Astrocyte (in vitro differentiated cells and primary cell): ENCODE data around the gene MCTP1. TPM values are rescaled to one million over a fixed set of nuclear protein-coding genes. Genes with fewer than 3 reads are reported as not detected.

ENCODE experiments used
- DNase-seq: peaks from one replicate; pipeline ENCODE4 v3.0.0-alpha.2; 2010; ENCODE audit warnings: low read depth
- FAIRE-seq: peaks from 2 replicates; lab custom pipeline; 2011; peaks lifted over from hg19 to GRCh38; lab: Jason Lieb, UNC
- H2AFZ ChIP-seq: 2 replicates; pipeline ENCODE4 v1.6.0; 2012; ENCODE audit warnings: low read depth, low read length, inconsistent platforms
- H3K27ac ChIP-seq: 2 replicates; pipeline ENCODE4 v1.5.1; 2011; ENCODE audit warnings: low read depth, low read length, inconsistent platforms
- H3K27me3 ChIP-seq: 2 replicates; pipeline ENCODE4 v1.6.0; 2011; ENCODE audit warnings: low read length, inconsistent platforms; ENCODE audit not compliant: insufficient read depth
- H3K36me3 ChIP-seq: 2 replicates; pipeline ENCODE4 v1.5.1; 2011; ENCODE audit warnings: low read length, inconsistent platforms; ENCODE audit not compliant: insufficient read depth
- H3K4me1 ChIP-seq: 2 replicates; pipeline ENCODE4 v1.5.1; 2011; ENCODE audit warnings: low read length, inconsistent platforms; ENCODE audit not compliant: insufficient read depth
- H3K4me2 ChIP-seq: 2 replicates; pipeline ENCODE4 v1.6.0; 2012; ENCODE audit warnings: low read length, inconsistent platforms
- H3K4me3 ChIP-seq: 2 replicates; pipeline ENCODE4 v1.5.1; 2011; ENCODE audit warnings: low read depth, mild to moderate bottlenecking, low read length, inconsistent platforms; ENCODE audit not compliant: insufficient read depth
- H3K79me2 ChIP-seq: 2 replicates; pipeline ENCODE4 v1.6.0; 2012; ENCODE audit warnings: mild to moderate bottlenecking, low read length, inconsistent platforms; ENCODE audit not compliant: insufficient read depth
- H3K9ac ChIP-seq: 2 replicates; pipeline ENCODE4 v1.6.0; 2012; ENCODE audit warnings: mild to moderate bottlenecking, low read length, inconsistent platforms
- H3K9me3 ChIP-seq: 2 replicates; pipeline ENCODE4 v1.5.1; 2012; ENCODE audit warnings: low read depth, mild to moderate bottlenecking, low read length, inconsistent platforms; ENCODE audit not compliant: insufficient read depth
- H4K20me1 ChIP-seq: 2 replicates; pipeline ENCODE4 v1.6.0; 2012; ENCODE audit warnings: low read length, inconsistent platforms; ENCODE audit not compliant: insufficient read depth
- H3K27ac Mint-ChIP-seq: one replicate; pipeline ENCODE4 v1.8.0; 2021; ENCODE audit warnings: mild to moderate bottlenecking, mixed read lengths; ENCODE audit not compliant: unreplicated experiment
- H3K27me3 Mint-ChIP-seq: one replicate; pipeline ENCODE4 v1.8.0; 2021; ENCODE audit warnings: low read depth, mixed read lengths; ENCODE audit not compliant: unreplicated experiment
- H3K36me3 Mint-ChIP-seq: one replicate; pipeline ENCODE4 v1.8.0; 2021; ENCODE audit warnings: low read depth, mixed read lengths; ENCODE audit not compliant: unreplicated experiment
- H3K4me1 Mint-ChIP-seq: one replicate; pipeline ENCODE4 v1.8.0; 2021; ENCODE audit warnings: low read depth, mixed read lengths; ENCODE audit not compliant: unreplicated experiment
- H3K4me3 Mint-ChIP-seq: one replicate; pipeline ENCODE4 v1.8.0; 2021; ENCODE audit warnings: mild to moderate bottlenecking, moderate library complexity, mixed read lengths; ENCODE audit not compliant: unreplicated experiment
- H3K9me3 Mint-ChIP-seq: one replicate; pipeline ENCODE4 v1.8.0; 2021; ENCODE audit warnings: mild to moderate bottlenecking, mixed read lengths; ENCODE audit not compliant: unreplicated experiment
- CTCF ChIP-seq: IDR thresholded peaks from 2 replicates; pipeline ENCODE4 v1.5.1; 2011; ENCODE audit warnings: low read depth, mild to moderate bottlenecking, inconsistent platforms, low read length, moderate library complexity; ENCODE audit not compliant: insufficient read depth
- EZH2 ChIP-seq: IDR thresholded peaks from 2 replicates; pipeline ENCODE4 v1.6.1; 2012; ENCODE audit warnings: mild to moderate bottlenecking, low read length, inconsistent platforms; ENCODE audit not compliant: insufficient read depth
- total RNA-seq: library from RNA; stranded (reverse); gene quantifications from 2 replicates; pipeline ENCODE4 v1.2.1, GENCODE V29; 2021

Gene MCTP1
- total RNA-seq, 1 donor from 2014 or later: 40.6 TPM

DNA sequence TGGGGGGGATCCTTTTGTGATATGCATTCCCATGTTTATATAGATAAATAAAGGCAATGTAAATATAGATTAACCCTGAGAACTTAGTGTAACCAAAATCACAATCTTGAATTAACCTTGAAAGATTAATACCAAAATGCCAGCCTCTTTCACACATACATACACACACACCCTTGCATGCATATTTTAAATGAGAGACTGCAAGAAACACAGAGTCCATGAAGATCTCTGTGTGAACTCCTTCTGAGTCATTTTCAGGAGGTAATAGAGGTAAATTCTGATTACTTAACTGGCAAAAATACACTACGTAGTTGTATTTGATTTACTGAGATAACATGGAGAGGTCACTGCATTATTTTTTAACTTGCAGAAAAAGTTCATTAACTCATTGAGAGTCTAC, 548.4 kb downstream of the MCTP1 start:
- Histone ChIP-seq H3K4me2 (no peak overlapping the region), H3K4me1 (no peaks in the 10 kb centered on the region), H3K9me3 (no peaks in the 10 kb centered on the region), H3K4me3 (no peak overlapping the region), H3K27me3 (no peaks in the 10 kb centered on the region), H4K20me1 (no peaks in the 10 kb centered on the region), H3K9ac (no peak overlapping the region), H2AFZ (no peak overlapping the region), H3K27ac (no peak overlapping the region), H3K36me3 (no peaks in the 10 kb centered on the region), H3K79me2 (no peaks in the 10 kb centered on the region)
- no peaks in the 10 kb centered on the region for H3K9me3 Mint-ChIP-seq
- FAIRE-seq (no peak), DNase-seq (no peak)
- H3K36me3 Mint-ChIP-seq: no peaks in the 10 kb centered on the region
- no peaks in the 10 kb centered on the region for H3K27me3 Mint-ChIP-seq
- no peak overlapping the region for H3K4me3 Mint-ChIP-seq
- no peak for TF ChIP-seq CTCF
- TF ChIP-seq EZH2: no peak
- no peaks in the 10 kb centered on the region for H3K4me1 Mint-ChIP-seq
- no peak overlapping the region for H3K27ac Mint-ChIP-seq

- H3K4me1 ChIP-seq: no peaks in the 10 kb centered on the region
- H3K4me3 ChIP-seq: no peak overlapping the region
- no peaks in the 10 kb centered on the region for H3K36me3 ChIP-seq
- H3K9me3 ChIP-seq: no peaks in the 10 kb centered on the region
- FAIRE-seq: no peak
- H3K9ac ChIP-seq: no peak overlapping the region
- no peaks in the 10 kb centered on the region for H3K9me3 Mint-ChIP-seq
- no peaks in the 10 kb centered on the region for H3K4me1 Mint-ChIP-seq
- no peak overlapping the region for H3K27ac Mint-ChIP-seq
- H3K4me2 ChIP-seq: no peak overlapping the region
- no peaks in the 10 kb centered on the region for H3K27me3 ChIP-seq
- no peaks in the 10 kb centered on the region for H3K36me3 Mint-ChIP-seq
- TF ChIP-seq CTCF (no peak), EZH2 (no peak)
- H4K20me1 ChIP-seq: no peaks in the 10 kb centered on the region
- H3K4me3 Mint-ChIP-seq: no peak overlapping the region
- no peak overlapping the region for H2AFZ ChIP-seq
- DNase-seq: no peak
- no peak overlapping the region for H3K27ac ChIP-seq
- no peaks in the 10 kb centered on the region for H3K27me3 Mint-ChIP-seq
- H3K79me2 ChIP-seq: no peaks in the 10 kb centered on the region
Observed at GRCh38 chr5:94731471-94731870, 553.4 kb downstream of the MCTP1 start.

DNA sequence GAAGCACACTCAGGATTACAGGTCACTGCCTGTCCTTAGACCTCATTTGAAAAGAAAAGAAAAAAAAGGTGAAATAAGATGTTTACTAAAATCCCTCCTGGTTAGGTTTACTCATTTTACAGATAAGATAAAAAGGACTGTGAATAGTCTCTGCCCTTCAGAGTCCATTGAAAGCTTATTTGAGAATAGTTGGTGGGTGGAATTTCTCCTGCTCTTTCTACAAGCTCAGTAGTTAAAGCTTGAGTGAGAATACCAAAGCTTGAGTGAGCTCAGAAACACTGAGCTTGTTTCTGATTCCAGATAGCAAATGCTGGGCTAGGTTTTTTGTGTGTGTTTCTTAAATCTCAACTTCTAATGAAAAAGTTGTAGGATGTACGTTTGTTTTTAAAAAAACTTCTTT, 559.8 kb downstream of the MCTP1 start:
- DNase-seq (no peak), FAIRE-seq (no peak)
- H3K9me3 Mint-ChIP-seq: no peaks in the 10 kb centered on the region
- H3K27ac Mint-ChIP-seq: no peak overlapping the region
- TF ChIP-seq EZH2: no peak
- no peak for TF ChIP-seq CTCF
- H3K27me3 Mint-ChIP-seq: no peaks in the 10 kb centered on the region
- no peaks in the 10 kb centered on the region for H3K9me3 ChIP-seq
- H4K20me1 ChIP-seq: no peaks in the 10 kb centered on the region
- H3K27ac ChIP-seq: no peak overlapping the region
- H3K9ac ChIP-seq: no peak overlapping the region
- no peaks in the 10 kb centered on the region for H3K36me3 ChIP-seq
- H3K27me3 ChIP-seq: no peaks in the 10 kb centered on the region
- H3K79me2 ChIP-seq: no peaks in the 10 kb centered on the region
- peaks cover 1% of the 10 kb centered on the region for H3K4me1 Mint-ChIP-seq
- no peaks in the 10 kb centered on the region for H3K36me3 Mint-ChIP-seq
- no peak overlapping the region for H3K4me3 Mint-ChIP-seq
- H3K4me3 ChIP-seq: no peak overlapping the region
- H3K4me1 ChIP-seq: no peaks in the 10 kb centered on the region
- H2AFZ ChIP-seq: no peak overlapping the region
- H3K4me2 ChIP-seq: no peak overlapping the region
